HepG2 (cell line): ENCODE results near the gene PXDC1. TPM values are rescaled to one million over a fixed set of nuclear protein-coding genes. Genes with fewer than 3 reads are reported as not detected.
A peak's percentile ranks its signal among the peaks of the same experiment; 100 is the strongest.

Experiments
- CCAR2 ChIP-seq: fragments of 200-400 bp; formaldehyde crosslinking; optimal IDR thresholded peaks from 2 replicates; pipeline ENCODE3; 2018; ENCODE audit warnings: low read depth, mild to moderate bottlenecking, low read length, moderate library complexity
- DPF2 ChIP-seq: sonication (generic); formaldehyde crosslinking; IDR thresholded peaks from 2 replicates; pipeline ENCODE4 v1.4.0; 2020; ENCODE audit warnings: mild to moderate bottlenecking, low read depth, missing genetic modification reagents, borderline replicate concordance
- ERF ChIP-seq: IDR thresholded peaks from 2 replicates; pipeline ENCODE4 v1.6.1; 2018; ENCODE audit warnings: missing biosample characterization, missing genetic modification reagents
- FOXP1 ChIP-seq, 2 experiments: fragments of 450-650 bp in 1 of 2; IDR thresholded peaks; 2 replicates each; pipeline ENCODE4 v1.6.1; 2017 to 2018; ENCODE audit warnings: antibody characterized with exemption in 1 of 2
- GABPA ChIP-seq, 2 experiments: IDR thresholded peaks; 2 replicates each; pipeline ENCODE4 v1.6.1; 2011 to 2016; ENCODE audit warnings: low read depth in 2 of 2, low read length in 1 of 2, missing biosample characterization in 1 of 2, missing genetic modification characterization in 1 of 2
- IKZF1 ChIP-seq: fragments of 450-650 bp; IDR thresholded peaks from 2 replicates; pipeline ENCODE4 v1.7.1; 2016
- MAF1 ChIP-seq: sonication (generic); formaldehyde crosslinking; IDR thresholded peaks from 2 replicates; pipeline ENCODE4 v1.5.0; 2020; ENCODE audit warnings: missing genetic modification reagents, borderline replicate concordance
- MEF2D ChIP-seq: sonication (generic); formaldehyde crosslinking; IDR thresholded peaks from 2 replicates; pipeline ENCODE4 v1.5.1; 2020; ENCODE audit warnings: mild to moderate bottlenecking, missing genetic modification reagents
- TAF15 ChIP-seq: fragments of 200-400 bp; formaldehyde crosslinking; IDR thresholded peaks from one replicate; pipeline ENCODE4 v1.6.1; 2018; ENCODE audit warnings: mild to moderate bottlenecking, low read depth, low read length; ENCODE audit not compliant: poor library complexity, severe bottlenecking
- TARDBP ChIP-seq: sonication (generic); formaldehyde crosslinking; IDR thresholded peaks from 2 replicates; pipeline ENCODE4 v1.8.0; 2022; ENCODE audit warnings: mild to moderate bottlenecking, missing genetic modification reagents
- TMF1 ChIP-seq: sonication (generic); formaldehyde crosslinking; IDR thresholded peaks from 2 replicates; pipeline ENCODE4 v1.8.1; 2022; ENCODE audit warnings: low read depth, missing genetic modification reagents
- ZBTB39 ChIP-seq: sonication (generic); formaldehyde crosslinking; IDR thresholded peaks from 2 replicates; pipeline ENCODE4 v1.5.0; 2020; ENCODE audit warnings: missing genetic modification reagents
- ZKSCAN8 ChIP-seq: IDR thresholded peaks from 2 replicates; pipeline ENCODE4 v1.6.1; 2016; ENCODE audit warnings: borderline replicate concordance, missing genetic modification reagents, missing compliant biosample characterization
- ZNF10 ChIP-seq: sonication (generic); formaldehyde crosslinking; IDR thresholded peaks from 2 replicates; pipeline ENCODE4 v1.4.0; 2020; ENCODE audit warnings: mild to moderate bottlenecking, low read depth, missing genetic modification reagents, borderline replicate concordance
- ZNF180 ChIP-seq: sonication (generic); formaldehyde crosslinking; IDR thresholded peaks from 2 replicates; pipeline ENCODE4 v1.4.0; 2020; ENCODE audit warnings: low read depth, missing genetic modification reagents, borderline replicate concordance
- ZNF713 ChIP-seq: sonication (generic); formaldehyde crosslinking; IDR thresholded peaks from 2 replicates; pipeline ENCODE4 v1.4.0; 2020; ENCODE audit warnings: mild to moderate bottlenecking, missing genetic modification reagents
- ZNF775 ChIP-seq: sonication (generic); formaldehyde crosslinking; IDR thresholded peaks from 2 replicates; pipeline ENCODE4 v1.4.0; 2020; ENCODE audit warnings: missing genetic modification reagents, mild to moderate bottlenecking, moderate library complexity, borderline replicate concordance
- polyA plus RNA-seq, 8 experiments: library from polyadenylated mRNA; depleted of rRNA in 3 of 8; stranded (reverse) in 7 of 8; unstranded in 1 of 8; fragments of >200 nt; fragmentation: Illumina TruSeq in 4 of 8; extraction: Trizol in 4 of 8; gene quantifications; 2 replicates each; pipeline versions ENCODE4 v1.2.1 to v1.2.3, GENCODE V29; 2011 to 2016; ENCODE audit warnings: low read depth in 4 of 8, missing spikeins in 1 of 8, mixed read lengths in 1 of 8; ENCODE audit not compliant: insufficient read depth in 1 of 8
- total RNA-seq, 5 experiments: library from RNA; depleted of rRNA; stranded (reverse); fragments of >200 nt; fragmentation: Illumina TruSeq; extraction: Trizol; gene quantifications; 2 replicates each; pipeline ENCODE4 v1.2.3, GENCODE V29; 2016; ENCODE audit warnings: low read depth in 1 of 5
- TF ChIP-seq, protein P1 (sequence below): sonication (generic); formaldehyde crosslinking; IDR thresholded peaks from 2 replicates; pipeline ENCODE4 v1.4.0; 2020; ENCODE audit warnings: missing genetic modification reagents, borderline replicate concordance
- TF ChIP-seq, protein P2 (sequence below): IDR thresholded peaks from 2 replicates; pipeline ENCODE4 v1.6.1; 2012; ENCODE audit warnings: inconsistent platforms
- TF ChIP-seq, protein P3 (sequence below): sonication (generic); formaldehyde crosslinking; conservative IDR thresholded peaks from 2 replicates; pipeline ENCODE4 v1.8.0; 2022; ENCODE audit warnings: low read depth, missing genetic modification reagents
- TF ChIP-seq, protein P4 (sequence below): IDR thresholded peaks from 2 replicates; pipeline ENCODE4 v1.6.1; 2016; ENCODE audit warnings: mild to moderate bottlenecking, missing biosample characterization, missing genetic modification reagents

Gene PXDC1
- total and polyA plus RNA-seq, 2 of the 13 experiments (the other 11 are each of a cell fraction or from before 2014, with no cell fraction given): 32.4 to 34.7 TPM

DNA sequence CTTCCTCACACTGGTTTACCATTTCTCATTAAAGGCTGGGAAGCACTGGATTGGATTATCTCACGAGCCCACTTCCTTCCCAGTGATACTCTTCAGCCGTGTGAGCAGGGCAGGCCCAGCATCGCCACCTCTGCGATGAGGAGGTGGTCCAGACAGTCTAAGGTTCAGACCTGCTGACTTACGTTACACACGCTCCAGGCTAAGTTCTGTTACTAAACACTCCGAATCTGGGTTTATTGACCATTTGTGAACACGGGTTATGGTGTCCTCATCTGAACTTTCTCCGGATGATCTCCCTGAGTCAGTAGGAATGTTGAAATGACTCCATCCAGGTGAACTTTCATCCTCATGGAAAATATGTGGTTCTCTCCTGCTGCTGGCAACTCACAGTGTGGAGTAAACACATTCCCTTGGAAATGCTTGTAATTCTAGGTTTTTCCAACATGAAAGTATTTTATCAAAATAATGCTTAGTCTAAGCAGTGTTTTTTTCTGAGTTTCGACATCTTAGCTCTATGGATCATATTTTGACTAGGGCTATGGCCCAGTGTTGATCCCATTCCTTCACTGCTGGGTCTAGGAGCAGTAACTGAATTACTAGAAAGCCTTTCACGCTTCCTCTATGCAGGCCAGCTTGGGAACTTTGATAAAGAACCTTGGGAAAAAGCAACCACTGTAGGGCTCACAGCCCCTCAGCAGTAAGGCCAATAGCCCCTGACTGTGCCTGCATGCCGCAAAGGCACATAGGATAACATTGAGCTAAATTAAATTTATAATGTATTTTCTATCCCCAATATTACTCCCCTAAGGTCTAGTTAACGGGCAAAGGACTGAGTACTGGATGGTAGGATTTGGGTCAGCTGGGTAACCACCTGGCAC lies 37.7 kb upstream of the PXDC1 start (continued):
- TF ChIP-seq TARDBP (CRISPR knock-in tag) (peak; percentile 96), ZNF713 (no peak), TAF15 (no peak), FOXP1 (IDR thresholded peaks at IDR 0.05) (peak; percentile 95), FOXP1 (CRISPR knock-in tag; IDR thresholded peaks at IDR 0.05) (peak; percentile 90), ZKSCAN8 (CRISPR knock-in tag) (peak; percentile 78), ZNF775 (CRISPR knock-in tag) (no peak), ZNF10 (CRISPR knock-in tag) (no peak), GABPA (IDR thresholded peaks at IDR 0.05; ENCODE audit: low read depth, low read length) (no peak), GABPA (CRISPR knock-in tag; IDR thresholded peaks at IDR 0.05; ENCODE audit: low read depth) (peak; percentile 71), ERF (CRISPR knock-in tag) (peak; percentile 96), IKZF1 (no peak), MAF1 (CRISPR knock-in tag) (no peak), MEF2D (CRISPR knock-in tag) (peak; percentile 82), TMF1 (CRISPR knock-in tag) (no peak), ZBTB39 (CRISPR knock-in tag) (peak; percentile 57; the same call in 1 of the 2 replicates), DPF2 (CRISPR knock-in tag) (peak; percentile 79; the same call in 1 of the 2 replicates), CCAR2 (no peak), ZNF180 (no peak)
- TF ChIP-seq, protein P1, sequence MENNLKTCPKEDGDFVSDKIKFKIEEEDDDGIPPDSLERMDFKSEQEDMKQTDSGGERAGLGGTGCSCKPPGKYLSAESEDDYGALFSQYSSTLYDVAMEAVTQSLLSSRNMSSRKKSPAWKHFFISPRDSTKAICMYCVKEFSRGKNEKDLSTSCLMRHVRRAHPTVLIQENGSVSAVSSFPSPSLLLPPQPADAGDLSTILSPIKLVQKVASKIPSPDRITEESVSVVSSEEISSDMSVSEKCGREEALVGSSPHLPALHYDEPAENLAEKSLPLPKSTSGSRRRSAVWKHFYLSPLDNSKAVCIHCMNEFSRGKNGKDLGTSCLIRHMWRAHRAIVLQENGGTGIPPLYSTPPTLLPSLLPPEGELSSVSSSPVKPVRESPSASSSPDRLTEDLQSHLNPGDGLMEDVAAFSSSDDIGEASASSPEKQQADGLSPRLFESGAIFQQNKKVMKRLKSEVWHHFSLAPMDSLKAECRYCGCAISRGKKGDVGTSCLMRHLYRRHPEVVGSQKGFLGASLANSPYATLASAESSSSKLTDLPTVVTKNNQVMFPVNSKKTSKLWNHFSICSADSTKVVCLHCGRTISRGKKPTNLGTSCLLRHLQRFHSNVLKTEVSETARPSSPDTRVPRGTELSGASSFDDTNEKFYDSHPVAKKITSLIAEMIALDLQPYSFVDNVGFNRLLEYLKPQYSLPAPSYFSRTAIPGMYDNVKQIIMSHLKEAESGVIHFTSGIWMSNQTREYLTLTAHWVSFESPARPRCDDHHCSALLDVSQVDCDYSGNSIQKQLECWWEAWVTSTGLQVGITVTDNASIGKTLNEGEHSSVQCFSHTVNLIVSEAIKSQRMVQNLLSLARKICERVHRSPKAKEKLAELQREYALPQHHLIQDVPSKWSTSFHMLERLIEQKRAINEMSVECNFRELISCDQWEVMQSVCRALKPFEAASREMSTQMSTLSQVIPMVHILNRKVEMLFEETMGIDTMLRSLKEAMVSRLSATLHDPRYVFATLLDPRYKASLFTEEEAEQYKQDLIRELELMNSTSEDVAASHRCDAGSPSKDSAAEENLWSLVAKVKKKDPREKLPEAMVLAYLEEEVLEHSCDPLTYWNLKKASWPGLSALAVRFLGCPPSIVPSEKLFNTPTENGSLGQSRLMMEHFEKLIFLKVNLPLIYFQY: peak; percentile 95
- TF ChIP-seq, protein P2, sequence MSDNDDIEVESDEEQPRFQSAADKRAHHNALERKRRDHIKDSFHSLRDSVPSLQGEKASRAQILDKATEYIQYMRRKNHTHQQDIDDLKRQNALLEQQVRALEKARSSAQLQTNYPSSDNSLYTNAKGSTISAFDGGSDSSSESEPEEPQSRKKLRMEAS: peak; percentile 67
- TF ChIP-seq, protein P3, sequence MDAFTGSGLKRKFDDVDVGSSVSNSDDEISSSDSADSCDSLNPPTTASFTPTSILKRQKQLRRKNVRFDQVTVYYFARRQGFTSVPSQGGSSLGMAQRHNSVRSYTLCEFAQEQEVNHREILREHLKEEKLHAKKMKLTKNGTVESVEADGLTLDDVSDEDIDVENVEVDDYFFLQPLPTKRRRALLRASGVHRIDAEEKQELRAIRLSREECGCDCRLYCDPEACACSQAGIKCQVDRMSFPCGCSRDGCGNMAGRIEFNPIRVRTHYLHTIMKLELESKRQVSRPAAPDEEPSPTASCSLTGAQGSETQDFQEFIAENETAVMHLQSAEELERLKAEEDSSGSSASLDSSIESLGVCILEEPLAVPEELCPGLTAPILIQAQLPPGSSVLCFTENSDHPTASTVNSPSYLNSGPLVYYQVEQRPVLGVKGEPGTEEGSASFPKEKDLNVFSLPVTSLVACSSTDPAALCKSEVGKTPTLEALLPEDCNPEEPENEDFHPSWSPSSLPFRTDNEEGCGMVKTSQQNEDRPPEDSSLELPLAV (CRISPR knock-in tag): no peak
- TF ChIP-seq, protein P4, sequence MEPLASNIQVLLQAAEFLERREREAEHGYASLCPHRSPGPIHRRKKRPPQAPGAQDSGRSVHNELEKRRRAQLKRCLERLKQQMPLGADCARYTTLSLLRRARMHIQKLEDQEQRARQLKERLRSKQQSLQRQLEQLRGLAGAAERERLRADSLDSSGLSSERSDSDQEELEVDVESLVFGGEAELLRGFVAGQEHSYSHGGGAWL (CRISPR knock-in tag): no peak
